HepG2 (cell line): ENCODE data around the gene ZDHHC14. TPM values are rescaled to one million over a fixed set of nuclear protein-coding genes. Genes with fewer than 3 reads are reported as not detected.

Source experiments
- ATAC-seq: fragments of 200-7000 bp; cut with Tn5 transposase; 3 replicates; pipeline ENCODE4 v1.9.1; 2020; ENCODE audit warnings: mild to moderate bottlenecking, moderate library complexity
- BruUV-seq: library from RNA; stranded (reverse); fragments of 400-500 nt; replicated peaks from 2 replicates; lab custom pipeline; 2021; lab: Mats Ljungman, UMichigan
- CTCF ChIA-PET: fragments of 300-600 bp; formaldehyde crosslinking; extraction: SDS; loops from one replicate; lab custom pipeline; 2021; ENCODE audit warnings: low total read pairs, inconsistent platforms, low intra/inter-chr PET ratio; lab: Yijun Ruan, JAX
- POLR2A ChIA-PET: fragments of 350-600 bp; sonication (Branson Sonifier 250); formaldehyde crosslinking; loops from one replicate; lab custom pipeline; 2020; ENCODE audit warnings: antibody characterized with exemption, inconsistent platforms; lab: Yijun Ruan, JAX
- DNase-seq: peaks from one replicate; pipeline ENCODE4 v3.0.0-alpha.2; 2015; ENCODE audit warnings: low spot score
- FAIRE-seq: peaks from 3 replicates; lab custom pipeline; 2011; peaks lifted over from hg19 to GRCh38; lab: Jason Lieb, UNC
- H2AFZ ChIP-seq: one replicate; pipeline ENCODE4 v1.6.1; 2011; ENCODE audit warnings: low read length, inconsistent platforms
- H3K27ac ChIP-seq: fragments of 300-600 bp; 3 replicates; pipeline ENCODE4 v1.8.0; 2011; ENCODE audit warnings: mixed run types, mild to moderate bottlenecking, mixed read lengths, low read length, inconsistent platforms; ENCODE audit not compliant: insufficient read depth; ENCODE audit errors: extremely low read length
- H3K27me3 ChIP-seq, 2 experiments: fragments of 200-600 bp in 1 of 2; 2 replicates in 1 of 2; 3 replicates in 1 of 2; pipeline versions ENCODE4 v1.6.0 to v1.8.0; 2011; ENCODE audit warnings: low read length in 2 of 2, mild to moderate bottlenecking in 2 of 2, moderate library complexity in 2 of 2, inconsistent platforms in 1 of 2; ENCODE audit not compliant: insufficient read depth in 2 of 2, control insufficient read depth in 1 of 2
- H3K36me3 ChIP-seq, 2 experiments: fragments of 200-600 bp in 1 of 2; replicated peaks in 1 of 2; 2 replicates in 1 of 2; 3 replicates in 1 of 2; pipeline versions ENCODE4 v1.5.1 to v1.8.0; 2011; ENCODE audit warnings: low read length in 2 of 2, inconsistent platforms in 1 of 2; ENCODE audit not compliant: insufficient read depth in 2 of 2, control insufficient read depth in 1 of 2
- H3K4me1 ChIP-seq: 2 replicates; pipeline ENCODE4 v1.5.1; 2012; ENCODE audit warnings: low read length, inconsistent platforms; ENCODE audit not compliant: insufficient read depth
- H3K4me2 ChIP-seq: 2 replicates; pipeline ENCODE4 v1.6.0; 2011; ENCODE audit warnings: low read depth, low read length, inconsistent platforms
- H3K4me3 ChIP-seq, 3 experiments: fragments of 200-600 bp in 1 of 3; sonication (generic), shearing (Covaris generic) in 1 of 3; replicated peaks in 1 of 3; 2 replicates each; pipeline ENCODE4 v1.5.1; 2011 to 2016; ENCODE audit warnings: low read length in 3 of 3, inconsistent platforms in 2 of 3, low read depth in 2 of 3, mild to moderate bottlenecking in 2 of 3, control low read depth in 1 of 3, mixed read lengths in 1 of 3; ENCODE audit not compliant: insufficient read depth in 1 of 3
- H3K79me2 ChIP-seq: one replicate; pipeline ENCODE4 v1.6.1; 2011; ENCODE audit warnings: low read length, inconsistent platforms; ENCODE audit not compliant: insufficient read depth
- H3K9ac ChIP-seq: 2 replicates; pipeline ENCODE4 v1.6.0; 2011; ENCODE audit warnings: mild to moderate bottlenecking, low read depth, low read length, inconsistent platforms; ENCODE audit not compliant: insufficient read depth
- H3K9me3 ChIP-seq: 2 replicates; pipeline ENCODE4 v1.5.1; 2012; ENCODE audit warnings: mild to moderate bottlenecking, low read length
- H4K20me1 ChIP-seq: 2 replicates; pipeline ENCODE4 v1.6.0; 2011; ENCODE audit warnings: inconsistent platforms, mild to moderate bottlenecking, low read length, moderate library complexity; ENCODE audit not compliant: insufficient read depth
- SP1 ChIP-seq, 2 experiments: fragments of 450-650 bp in 1 of 2; sonication (generic) in 1 of 2; formaldehyde crosslinking in 1 of 2; IDR thresholded peaks; 2 replicates each; pipeline versions ENCODE4 v1.4.0 to v1.6.1; 2016 to 2020; ENCODE audit warnings: missing genetic modification reagents in 1 of 2
- THAP9 ChIP-seq: sonication (generic); formaldehyde crosslinking; IDR thresholded peaks from 2 replicates; pipeline ENCODE4; 2020; ENCODE audit warnings: missing genetic modification reagents, mild to moderate bottlenecking, borderline replicate concordance
- TSC22D2 ChIP-seq: sonication (generic); formaldehyde crosslinking; IDR thresholded peaks from 2 replicates; pipeline ENCODE4 v1.5.1; 2020; ENCODE audit warnings: missing genetic modification reagents, mild to moderate bottlenecking, borderline replicate concordance
- UBTF ChIP-seq: sonication (generic); formaldehyde crosslinking; IDR thresholded peaks from 2 replicates; pipeline ENCODE4 v1.4.0; 2020; ENCODE audit warnings: mild to moderate bottlenecking, missing genetic modification reagents
- ZC3H4 ChIP-seq: sonication (generic); formaldehyde crosslinking; IDR thresholded peaks from 2 replicates; pipeline ENCODE4 v1.4.0; 2020; ENCODE audit warnings: missing genetic modification reagents, borderline replicate concordance
- ZNF318 ChIP-seq: sonication (generic); formaldehyde crosslinking; IDR thresholded peaks from 2 replicates; pipeline ENCODE4 v1.4.0; 2020; ENCODE audit warnings: mild to moderate bottlenecking, missing genetic modification reagents
- ZNF761 ChIP-seq: sonication (generic); formaldehyde crosslinking; conservative IDR thresholded peaks from 2 replicates; pipeline ENCODE4 v1.4.0; 2020; ENCODE audit warnings: mild to moderate bottlenecking, missing genetic modification reagents
- WGBS: methylation state at CpG from one replicate; pipeline ENCODE4 v1.1.6; 2017; ENCODE audit warnings: low lambda C conversion rate; 5-methylcytosine and 5-hydroxymethylcytosine counted together
- in situ Hi-C: cut with HindIII; loops from 2 replicates; pipeline ENCODE4 v1.10.0; 2017; ENCODE audit warnings: low pct_unique_long_range_greater_than_20kb; ENCODE audit not compliant: extremely low pct_ligation_motif_present
- intact Hi-C: fragments of 100-400 bp; cut with micrococcal nuclease; formaldehyde crosslinking; loops from one replicate; pipeline ENCODE4 v1.10.0; 2022; ENCODE audit not compliant: unreplicated experiment
- polyA plus RNA-seq, 8 experiments: library from polyadenylated mRNA; depleted of rRNA in 3 of 8; stranded (reverse) in 7 of 8; unstranded in 1 of 8; fragments of >200 nt; fragmentation: Illumina TruSeq in 4 of 8; extraction: Trizol in 4 of 8; gene quantifications; 2 replicates each; pipeline versions ENCODE4 v1.2.1 to v1.2.3, GENCODE V29; 2011 to 2016; ENCODE audit warnings: low read depth in 4 of 8, missing spikeins in 1 of 8, mixed read lengths in 1 of 8; ENCODE audit not compliant: insufficient read depth in 1 of 8
- total RNA-seq, 5 experiments: library from RNA; depleted of rRNA; stranded (reverse); fragments of >200 nt; fragmentation: Illumina TruSeq; extraction: Trizol; gene quantifications; 2 replicates each; pipeline ENCODE4 v1.2.3, GENCODE V29; 2016; ENCODE audit warnings: low read depth in 1 of 5

ZDHHC14 gene
- total and polyA plus RNA-seq, 2 of the 13 experiments (the other 11 are each of a cell fraction or from before 2014, with no cell fraction given): 3.7 to 9.5 TPM

- Histone ChIP-seq H3K4me2 (peak overlapping the region; percentile 80), H3K36me3 (no peaks in the 10 kb centered on the region), H4K20me1 (no peaks in the 10 kb centered on the region), H3K4me3 (no peak overlapping the region), H3K27me3 (peaks cover 6 to 29% of the 10 kb centered on the region in 2 experiments; a peak in 3 of 5 replicates), H3K9me3 (no peaks in the 10 kb centered on the region), H2AFZ (no peak overlapping the region), H3K27ac (no peak overlapping the region), H3K4me1 (peaks cover 28% of the 10 kb centered on the region), H3K79me2 (no peaks in the 10 kb centered on the region), H3K9ac (no peak overlapping the region)
- intact Hi-C loops: loop anchor here (5.0 kb wide), 1 partner anchor 42 kb away; no protein-coding TSS in a partner anchor
- ChIA-PET CTCF (no interaction called here), POLR2A (interaction anchor here (2.9 kb wide), 1 partner anchor 12 kb away, joined by 34 read pairs; no protein-coding TSS in a partner anchor)
- in situ Hi-C loops: no loop called here
- FAIRE-seq: no peak
- no TSS peak for BruUV-seq
- ATAC-seq: peak; percentile 31; the same call in 2 of the 3 replicates
- DNase-seq: no peak
- WGBS: 5% methylated on average over 6 of the region's 6 CpGs
- TF ChIP-seq THAP9 (CRISPR knock-in tag): no peak
- no peak for TF ChIP-seq ZC3H4 (CRISPR knock-in tag)
- no peak for TF ChIP-seq ZNF318 (CRISPR knock-in tag)
- TF ChIP-seq TSC22D2 (CRISPR knock-in tag): no peak
- no peak for TF ChIP-seq UBTF (CRISPR knock-in tag)
- TF ChIP-seq SP1 (IDR thresholded peaks at IDR 0.05): no peak
- TF ChIP-seq SP1 (CRISPR knock-in tag; IDR thresholded peaks at IDR 0.05): no peak
- TF ChIP-seq ZNF761 (CRISPR knock-in tag): no peak
These were observed 334.8 kb downstream of the ZDHHC14 start for GRCh38 chr6:157715728-157716164.
